HEK293T (cell line): ENCODE data around the gene VAT1.

Source experiments
- ARNT ChIP-seq: fragments of 450-650 bp; IDR thresholded peaks from 2 replicates; pipeline ENCODE4 v1.6.1; 2017; ENCODE audit warnings: mild to moderate bottlenecking
- FOXA1 ChIP-seq: fragments of 450-650 bp; IDR thresholded peaks from 2 replicates; pipeline ENCODE4 v1.6.1; 2016; ENCODE audit warnings: mild to moderate bottlenecking
- FOXM1 ChIP-seq: fragments of 450-650 bp; IDR thresholded peaks from 2 replicates; pipeline ENCODE4 v1.6.1; 2017; ENCODE audit warnings: mild to moderate bottlenecking, borderline replicate concordance
- LEF1 ChIP-seq: fragments of 450-650 bp; IDR thresholded peaks from 2 replicates; pipeline ENCODE4 v1.6.1; 2017; ENCODE audit warnings: mild to moderate bottlenecking, borderline replicate concordance
- NFRKB ChIP-seq: fragments of 450-650 bp; IDR thresholded peaks from 2 replicates; pipeline ENCODE4 v1.6.1; 2016; ENCODE audit warnings: mild to moderate bottlenecking, moderate library complexity
- SP1 ChIP-seq: fragments of 450-650 bp; IDR thresholded peaks from 2 replicates; pipeline ENCODE4 v1.6.1; 2017
- TARDBP ChIP-seq: fragments of 450-650 bp; IDR thresholded peaks from 2 replicates; pipeline ENCODE4 v1.6.1; 2016

- no peak for TF ChIP-seq SP1
- no peak for TF ChIP-seq FOXA1
- TF ChIP-seq NFRKB, result no peak
- no peak for TF ChIP-seq FOXM1
- TF ChIP-seq LEF1, result no peak
- no peak for TF ChIP-seq TARDBP
- TF ChIP-seq ARNT, result no peak
Observed at GRCh38 chr17:43030137-43030767, 8.1 kb upstream of the VAT1 start.
